ENCODE data around the gene NLK.
"Not testable (repeated sequence)": the region's sequence is repeated elsewhere in the genome, so short reads cannot be mapped to it uniquely, and the experiment has no call there.

Gene NLK

DNA sequence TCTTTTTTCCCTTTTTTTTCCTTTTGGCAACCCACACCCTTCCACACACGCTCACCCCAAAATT, at the start of gene NLK:
NLK (plus strand) TSS at position 21 of the 64 bp plus-strand sequence. CDS start 197 bp downstream, outside the sequence.
- no peak for DNase-seq (ENCODE audit: low spot score)

DNA sequence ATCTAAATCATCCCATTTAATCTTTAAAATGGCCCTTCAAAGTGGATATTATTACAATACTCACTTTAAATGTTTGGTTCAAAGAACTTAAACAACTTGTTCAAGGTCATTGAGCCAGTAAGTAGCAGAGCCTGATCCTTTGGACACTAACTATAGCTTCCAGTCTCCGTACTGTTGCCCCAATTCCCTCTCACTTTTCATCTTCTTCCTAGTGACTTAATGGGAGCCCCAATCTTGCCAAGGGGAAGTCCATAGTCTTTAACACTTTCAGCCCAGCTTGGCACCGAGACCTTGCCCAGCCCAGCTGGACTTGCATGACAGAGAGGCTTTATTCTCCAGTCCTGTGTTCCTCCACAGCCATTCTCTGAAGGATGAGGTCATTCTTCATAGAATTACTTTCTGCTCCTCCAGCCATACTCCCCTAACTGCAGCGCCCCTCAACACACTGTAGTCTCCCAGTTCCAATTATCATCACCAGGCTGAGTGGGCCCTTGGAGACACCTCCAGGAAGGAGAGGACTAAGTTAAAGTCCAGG, 49.2 kb upstream of the NLK start:
- no peak for DNase-seq (ENCODE audit: low spot score)

DNA sequence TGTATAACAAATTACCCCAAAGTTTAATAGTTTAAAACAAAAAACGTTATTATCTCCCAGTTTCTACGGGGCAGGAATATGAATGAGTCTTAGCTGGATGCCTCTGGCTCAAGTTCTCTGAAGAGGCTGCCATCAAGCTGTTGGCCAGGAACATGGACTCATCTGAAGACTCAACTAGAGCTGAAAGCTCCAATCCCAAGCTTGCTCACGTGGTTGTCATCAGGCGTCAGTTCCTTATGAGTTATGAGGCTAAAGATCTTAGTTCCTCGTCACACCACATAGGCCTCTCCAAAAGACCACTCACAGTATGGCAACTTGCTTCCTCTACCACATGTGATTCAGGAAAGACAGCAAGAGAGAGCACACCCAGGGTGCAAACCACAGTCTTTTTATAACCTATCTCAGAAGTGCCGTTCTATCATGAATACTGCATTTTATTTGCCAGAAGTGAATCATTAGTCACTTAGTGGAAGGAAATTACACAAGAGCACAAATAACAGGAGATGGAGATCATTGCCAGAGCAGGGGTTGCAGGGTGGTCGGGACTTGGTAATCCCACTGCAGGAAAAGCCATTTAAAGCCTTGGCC, 48.7 kb upstream of the NLK start:
- DNase-seq (ENCODE audit: low spot score): no peak

DNA sequence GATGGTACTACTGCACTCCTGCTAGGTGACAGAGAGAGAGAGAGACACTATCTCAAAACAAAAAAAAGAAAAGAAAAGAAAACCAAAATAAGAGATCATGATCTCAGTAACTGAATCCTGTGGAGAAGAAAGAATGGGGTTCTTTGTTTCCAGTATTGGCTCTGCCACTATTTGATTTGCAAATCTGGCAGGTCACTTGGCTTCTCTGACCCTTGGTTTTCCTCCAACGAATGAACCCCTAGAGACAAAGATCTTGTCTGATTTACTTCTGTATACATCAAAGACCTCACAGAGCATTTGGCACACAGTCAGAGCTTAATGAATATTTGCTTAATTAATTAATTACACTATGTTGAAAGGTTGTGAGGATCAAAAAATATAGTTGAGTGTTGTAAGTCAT, 47.9 kb upstream of the NLK start:
- no peak for DNase-seq (ENCODE audit: low spot score)

DNA sequence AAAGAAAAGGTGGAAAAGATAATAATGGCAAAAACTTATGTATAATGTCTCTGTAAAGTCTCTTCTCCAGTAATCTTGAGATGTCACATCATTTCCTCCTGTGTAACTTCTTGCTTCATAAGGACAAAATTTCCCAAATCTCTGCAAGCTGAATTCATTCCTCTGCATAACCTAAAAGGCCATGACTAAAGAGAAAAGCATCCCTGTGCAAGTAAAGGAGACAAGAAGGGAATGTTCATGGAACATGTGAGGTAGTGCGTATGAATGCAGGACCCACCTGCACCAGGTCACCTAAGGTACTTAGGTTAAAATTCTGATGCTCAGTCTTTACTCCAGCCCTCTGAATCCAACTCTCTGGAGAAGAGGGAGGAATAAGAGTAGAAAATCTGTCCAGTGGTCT, 46.9 kb upstream of the NLK start:
- no peak for DNase-seq (ENCODE audit: low spot score)

DNA sequence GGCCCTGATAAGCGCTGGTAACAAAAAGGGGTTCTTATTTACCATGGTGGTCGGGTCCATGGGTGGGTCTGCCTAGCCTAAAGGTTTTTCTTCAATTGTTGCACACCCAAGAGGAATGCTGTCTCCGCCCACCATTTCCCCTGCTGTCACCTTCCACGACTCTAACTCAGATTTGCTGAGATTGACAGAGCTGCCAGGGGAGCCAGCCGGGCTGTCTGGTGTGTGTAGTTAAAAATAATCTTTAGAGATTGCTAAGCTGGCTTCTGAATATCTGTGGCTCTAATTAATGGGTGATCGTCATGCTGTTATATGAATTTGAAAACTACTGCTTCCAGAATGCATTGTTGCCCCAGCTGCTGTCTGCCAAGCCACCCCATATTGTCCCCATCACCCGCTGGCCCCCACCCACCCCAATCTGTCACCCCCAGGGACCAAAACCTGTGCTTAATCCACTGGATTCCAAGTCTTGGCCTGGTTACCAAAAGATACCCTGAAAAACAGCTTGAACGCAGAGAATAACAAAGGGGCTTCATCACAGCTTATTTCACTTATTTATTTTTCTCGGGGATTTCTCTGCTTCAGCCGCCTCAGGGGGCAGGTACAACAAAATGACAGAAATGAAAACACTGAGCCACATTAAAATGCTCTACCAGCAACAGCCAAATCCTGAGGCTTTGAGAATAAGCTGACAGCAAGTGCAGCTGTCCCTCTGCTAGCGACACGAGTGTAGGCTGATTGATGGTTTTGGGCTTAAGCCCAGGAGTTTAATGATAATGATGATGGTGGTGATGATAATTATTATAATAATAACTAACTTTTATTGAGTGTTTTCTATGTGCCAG, 46.1 kb upstream of the NLK start:
- no peak for DNase-seq (ENCODE audit: low spot score)

DNA sequence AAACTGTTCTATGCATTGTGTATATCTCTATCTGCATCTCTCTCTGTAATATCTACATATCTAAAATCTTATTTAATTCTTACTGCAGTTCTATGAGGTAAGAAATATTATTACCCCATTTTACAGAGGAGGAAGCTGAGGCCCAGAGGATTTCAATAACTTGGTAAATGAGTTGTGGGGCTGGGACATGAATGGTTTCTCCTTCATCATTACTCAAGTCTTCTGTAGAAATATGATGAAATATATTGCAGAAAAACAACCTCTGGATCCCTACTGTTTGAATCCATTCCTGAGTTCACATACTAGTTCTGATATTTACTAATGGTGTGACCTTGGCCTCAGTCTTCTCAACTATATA, 45.5 kb upstream of the NLK start:
- no peak for DNase-seq (ENCODE audit: low spot score)

DNA sequence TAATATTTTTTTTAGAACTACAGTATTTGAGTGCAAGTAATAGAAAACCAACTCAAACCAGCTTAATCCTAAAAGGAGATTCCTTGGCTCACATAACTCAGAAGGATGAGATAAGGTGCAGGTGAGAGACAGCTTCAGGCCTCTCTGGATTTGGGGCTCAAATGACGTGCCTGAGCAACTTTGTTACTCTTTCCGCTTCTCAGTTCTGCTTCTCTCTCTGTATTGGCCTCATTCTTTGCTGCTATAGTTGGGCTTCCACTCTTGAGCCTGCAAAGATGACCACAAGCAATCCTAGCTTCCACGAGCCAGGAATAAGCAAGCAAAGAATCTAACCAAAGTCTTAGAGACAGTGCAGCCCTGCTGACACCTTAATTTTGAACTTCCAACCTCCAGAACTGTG, 45.0 kb upstream of the NLK start:
- no peak for DNase-seq (ENCODE audit: low spot score)

DNA sequence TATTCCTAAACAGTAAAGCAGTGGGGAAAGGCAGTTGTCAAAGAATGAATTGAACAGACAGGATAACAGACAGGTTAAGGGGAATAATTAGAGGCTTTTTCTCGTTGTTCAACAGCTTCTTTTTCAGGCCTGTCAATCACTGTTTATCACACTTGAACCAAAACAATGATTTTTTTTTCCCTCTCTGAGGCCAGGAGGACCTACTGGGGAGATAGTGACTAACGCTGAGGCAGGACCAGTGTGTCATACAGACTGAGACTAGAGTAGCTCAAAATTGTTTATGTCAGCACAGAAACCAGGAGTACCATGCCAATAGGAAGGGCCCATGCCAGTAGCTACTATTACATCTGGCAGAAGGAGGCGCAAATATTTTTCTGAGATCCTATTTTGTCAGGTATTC, 41.3 kb upstream of the NLK start:
- no peak for DNase-seq (ENCODE audit: low spot score)

DNA sequence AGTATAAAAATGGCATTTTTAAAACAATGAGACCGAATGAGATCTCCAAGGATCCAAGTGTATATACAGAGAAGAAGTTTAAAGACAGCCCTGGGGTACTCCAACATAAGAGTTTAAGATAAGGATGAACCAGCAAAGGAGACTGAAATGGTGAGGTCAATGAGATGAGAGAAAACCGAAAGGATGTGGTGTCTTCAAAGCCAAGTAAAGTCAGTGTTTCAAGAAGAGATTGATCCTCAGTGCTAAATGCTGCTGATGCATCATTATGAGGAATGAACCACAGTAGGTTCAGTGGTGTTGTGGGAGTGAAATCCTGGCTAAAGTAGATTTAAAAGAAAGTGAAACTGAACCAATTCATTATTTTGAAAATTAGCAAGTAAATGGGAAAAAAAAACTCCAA, 38.1 kb upstream of the NLK start:
- no peak for DNase-seq (ENCODE audit: low spot score)

DNA sequence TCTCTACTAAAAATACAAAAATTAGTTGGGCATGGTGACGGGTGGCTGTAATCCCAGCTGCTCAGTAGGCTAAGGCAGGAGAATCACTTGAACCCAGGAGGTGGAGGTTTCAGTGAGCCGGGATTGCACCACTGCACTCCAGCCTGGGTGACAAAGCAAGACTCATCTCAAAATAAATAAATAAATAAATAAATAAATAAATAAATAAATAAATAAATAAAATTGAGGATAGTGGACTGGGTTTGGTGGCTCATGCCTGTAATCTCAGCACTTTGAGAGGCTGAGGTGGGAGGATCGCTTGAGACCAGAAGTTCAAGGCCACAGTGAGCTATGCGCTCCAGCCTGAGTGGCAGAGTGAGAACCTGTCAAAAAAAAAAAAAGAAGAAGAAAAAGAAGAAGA, 34.6 kb upstream of the NLK start:
- DNase-seq (ENCODE audit: low spot score): not testable (repeated sequence)

DNA sequence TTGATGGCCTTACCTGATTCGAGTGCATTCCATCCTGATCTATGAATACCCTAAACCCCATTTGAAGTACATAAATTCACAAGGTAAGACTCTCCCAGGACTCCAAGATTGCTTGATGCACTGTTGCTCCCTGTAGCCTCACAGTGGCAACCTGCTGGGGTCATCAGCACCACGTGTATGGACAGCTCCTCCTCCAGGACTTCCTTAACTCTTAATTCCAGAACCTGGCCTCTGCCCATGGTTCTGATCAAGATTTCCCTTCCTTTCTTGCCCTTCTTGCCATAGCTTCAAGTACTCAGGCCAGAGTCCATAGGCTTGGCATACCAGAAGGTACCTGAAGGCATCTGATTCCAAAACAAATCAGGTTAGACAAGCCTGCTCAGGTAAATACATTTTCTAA, 34.0 kb upstream of the NLK start:
- DNase-seq (ENCODE audit: low spot score): no peak

DNA sequence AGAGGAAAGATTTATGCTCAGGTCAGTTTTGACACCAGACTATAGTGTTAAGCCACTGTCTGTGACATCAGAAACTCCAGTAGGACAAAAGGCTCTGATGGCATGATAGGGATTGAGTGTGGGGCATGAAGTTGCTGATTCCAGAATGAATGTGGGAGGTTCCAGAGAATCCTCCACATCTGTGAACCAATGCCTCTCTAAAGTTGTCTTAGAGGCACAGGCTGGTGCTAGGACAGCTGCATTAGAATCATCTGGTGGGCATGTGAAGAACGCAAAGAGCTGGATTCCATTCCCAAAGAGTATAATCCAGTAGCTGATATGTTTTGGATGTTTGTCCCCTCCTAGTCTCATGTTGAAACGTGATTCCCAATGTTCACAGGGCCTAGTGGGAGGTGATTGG, 32.1 kb upstream of the NLK start:
- DNase-seq (ENCODE audit: low spot score): no peak

DNA sequence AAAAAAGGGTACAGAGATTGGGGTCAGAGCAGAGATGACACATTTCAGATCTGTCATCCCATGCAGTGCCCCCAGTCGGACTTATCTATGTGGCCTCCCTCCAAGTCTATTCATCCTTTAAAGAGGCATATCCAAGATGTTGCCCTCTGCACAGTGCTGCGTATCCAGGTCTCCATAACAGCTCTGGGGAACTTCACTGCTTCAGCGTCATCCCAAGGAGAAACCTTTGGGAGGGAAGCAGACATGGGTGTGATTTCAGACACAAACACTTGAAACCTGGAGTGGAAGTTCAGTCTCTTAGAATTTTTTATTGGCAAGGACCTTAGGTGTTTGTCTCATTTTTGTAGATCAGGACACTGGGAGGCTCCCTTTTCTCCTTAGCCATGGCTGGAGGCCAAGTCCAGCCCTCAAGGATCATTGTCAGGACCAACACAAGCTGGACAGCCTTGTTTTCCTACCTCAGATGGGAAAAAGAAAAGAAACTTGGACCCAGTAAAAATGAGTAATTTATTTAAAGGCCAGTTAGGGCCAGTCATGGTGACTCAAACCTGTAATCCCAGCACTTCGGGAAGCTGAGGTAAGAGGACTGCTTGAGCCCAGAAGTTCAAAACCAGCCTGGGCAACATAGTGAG, 23.9 kb upstream of the NLK start:
- no peak for DNase-seq (ENCODE audit: low spot score)

DNA sequence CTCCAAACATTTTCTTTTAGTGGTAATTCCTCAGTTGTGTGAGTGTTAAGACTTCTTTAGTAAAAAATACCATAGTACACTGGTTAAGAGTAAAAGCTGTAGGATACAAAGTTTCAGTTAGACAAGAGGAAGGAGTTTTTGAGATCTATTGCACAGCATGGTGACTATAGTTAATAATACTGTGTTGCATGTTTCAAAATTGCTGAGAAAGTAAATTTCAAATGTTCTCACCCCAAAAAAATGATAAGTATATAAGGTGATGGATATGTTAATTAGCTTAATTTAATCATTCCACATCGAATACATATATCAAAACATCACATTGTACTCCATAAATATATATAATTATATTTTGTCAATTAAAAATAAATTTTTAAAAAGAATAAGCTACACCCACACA, 22.0 kb upstream of the NLK start:
- DNase-seq (ENCODE audit: low spot score): no peak

DNA sequence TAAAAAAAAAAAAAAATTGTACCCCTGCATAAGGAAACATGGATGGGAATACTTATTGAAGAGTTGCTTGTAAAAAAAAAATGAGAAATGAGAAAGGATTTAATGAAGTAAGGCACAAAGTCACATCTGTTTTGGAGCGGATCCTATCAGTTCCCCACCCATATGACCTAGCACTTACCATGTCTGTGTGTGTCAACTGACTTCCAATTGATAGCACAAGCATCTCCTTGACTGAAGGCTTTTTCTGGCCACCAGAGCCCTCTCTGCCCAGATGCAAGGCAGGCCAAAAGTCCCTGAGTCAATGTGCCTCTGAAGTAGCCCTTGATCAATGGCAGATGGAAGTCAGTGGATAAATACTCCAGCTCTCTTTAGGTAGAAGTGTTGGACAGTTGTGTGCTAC, 13.4 kb upstream of the NLK start:
- DNase-seq (ENCODE audit: low spot score): no peak

DNA sequence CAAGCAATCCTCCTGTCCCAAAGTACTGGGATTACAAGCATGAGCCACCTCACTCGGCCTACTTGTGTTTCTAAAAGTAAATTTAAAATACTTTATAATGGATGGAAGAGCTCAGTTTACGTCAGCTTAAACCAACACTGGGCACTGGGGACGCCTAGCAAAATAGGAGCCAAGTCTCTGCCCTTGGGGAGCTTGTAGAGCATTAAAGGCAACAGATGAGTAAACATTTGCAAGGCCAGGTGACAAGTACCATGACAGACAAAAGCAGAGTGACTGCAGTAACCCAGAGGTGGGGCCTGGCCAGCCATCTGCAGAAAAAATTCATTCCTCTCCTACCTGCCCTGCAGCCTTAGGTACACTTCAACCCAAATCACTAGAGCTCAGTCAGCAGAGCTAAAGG, 12.1 kb upstream of the NLK start:
- DNase-seq (ENCODE audit: low spot score): no peak

DNA sequence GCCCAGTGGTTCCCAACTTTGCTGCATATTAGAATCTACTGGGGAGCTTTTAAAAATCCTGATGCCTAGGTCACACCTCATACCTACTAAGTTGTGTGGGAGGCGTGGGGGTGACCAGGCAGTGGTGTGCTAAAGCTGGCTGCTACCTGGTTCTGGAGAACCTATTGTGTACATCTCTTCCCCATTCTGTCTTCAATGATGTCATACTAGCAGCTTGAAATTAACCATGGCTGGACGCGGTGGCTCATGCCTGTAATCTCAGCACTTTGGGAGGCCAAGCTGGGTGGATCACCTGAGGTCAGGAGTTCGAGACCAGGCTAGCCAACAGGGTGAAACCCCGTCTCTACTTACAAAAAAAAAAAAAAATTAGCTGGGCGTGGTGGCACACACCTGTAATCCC, 11.3 kb upstream of the NLK start:
- DNase-seq (ENCODE audit: low spot score): no peak

DNA sequence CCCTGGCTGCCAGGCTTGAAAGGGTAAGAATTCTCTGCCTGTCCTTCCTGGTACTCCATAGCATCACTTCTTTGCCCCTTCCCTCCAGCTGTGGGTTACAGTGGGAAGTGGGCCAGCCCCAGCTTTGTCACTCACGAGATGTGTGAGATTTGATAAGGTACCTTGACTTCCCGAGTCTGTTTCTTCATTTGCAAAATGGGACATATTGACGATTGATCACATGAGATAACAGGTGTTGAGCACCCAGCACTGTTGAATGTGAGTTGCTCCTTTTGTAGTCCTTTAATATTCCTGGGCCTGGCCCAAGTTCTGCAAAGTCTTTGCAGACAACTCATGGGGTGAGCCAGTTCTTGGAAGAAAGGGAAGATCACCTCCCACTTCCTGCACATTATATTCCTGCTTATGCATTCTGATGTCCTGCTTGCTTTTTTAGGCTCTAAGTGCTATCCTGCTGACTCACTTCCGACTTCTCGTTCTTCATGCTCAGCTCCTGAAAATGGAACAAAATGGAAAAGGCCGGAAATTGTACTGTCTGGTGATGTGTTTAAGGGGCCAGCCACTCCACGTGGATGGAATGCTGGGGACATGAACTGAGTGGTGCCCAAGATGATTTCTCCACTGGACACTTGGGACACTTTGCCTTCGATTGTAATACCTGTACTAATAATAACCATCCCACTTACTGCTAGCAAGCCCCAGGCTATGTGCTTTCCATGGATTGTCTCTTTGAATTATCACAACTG, 8.3 kb upstream of the NLK start:
- no peak for DNase-seq (ENCODE audit: low spot score)

DNA sequence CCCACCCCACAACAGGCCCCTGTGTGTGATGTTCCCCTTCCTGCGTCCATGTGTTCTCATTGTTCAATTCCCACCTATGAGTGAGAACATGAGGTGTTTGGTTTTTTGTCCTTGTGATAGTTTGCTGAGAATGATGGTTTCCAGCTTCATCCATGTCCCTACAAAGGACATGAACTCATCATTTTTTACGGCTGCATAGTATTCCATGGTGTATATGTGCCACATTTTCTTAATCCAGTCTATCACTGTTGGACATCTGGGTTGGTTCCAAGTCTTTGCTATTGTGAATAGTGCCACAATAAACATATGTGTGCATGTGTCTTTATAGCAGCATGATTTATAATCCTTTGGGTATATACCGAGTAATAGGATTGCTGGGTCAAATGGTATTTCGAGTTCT, 7.0 kb upstream of the NLK start:
- DNase-seq (ENCODE audit: low spot score): not testable (repeated sequence)

DNA sequence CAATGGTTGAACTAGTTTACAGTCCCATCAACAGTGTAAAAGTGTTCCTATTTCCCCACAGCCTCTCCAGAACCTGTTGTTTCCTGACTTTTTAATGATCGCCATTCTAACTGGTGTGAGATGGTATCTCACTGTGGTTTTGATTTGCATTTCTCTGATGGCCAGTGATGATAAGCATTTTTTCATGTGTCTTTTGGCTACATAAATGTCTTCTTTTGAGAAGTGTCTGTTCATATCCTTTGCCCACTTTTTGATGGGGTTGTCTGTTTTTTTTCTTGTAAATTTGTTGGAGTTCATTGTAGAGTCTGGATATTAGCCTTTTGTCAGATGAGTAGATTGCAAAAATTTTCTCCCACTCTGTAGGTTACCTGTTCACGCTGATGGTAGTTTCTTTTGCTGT, 6.6 kb upstream of the NLK start:
- not testable (repeated sequence) for DNase-seq (ENCODE audit: low spot score)

DNA sequence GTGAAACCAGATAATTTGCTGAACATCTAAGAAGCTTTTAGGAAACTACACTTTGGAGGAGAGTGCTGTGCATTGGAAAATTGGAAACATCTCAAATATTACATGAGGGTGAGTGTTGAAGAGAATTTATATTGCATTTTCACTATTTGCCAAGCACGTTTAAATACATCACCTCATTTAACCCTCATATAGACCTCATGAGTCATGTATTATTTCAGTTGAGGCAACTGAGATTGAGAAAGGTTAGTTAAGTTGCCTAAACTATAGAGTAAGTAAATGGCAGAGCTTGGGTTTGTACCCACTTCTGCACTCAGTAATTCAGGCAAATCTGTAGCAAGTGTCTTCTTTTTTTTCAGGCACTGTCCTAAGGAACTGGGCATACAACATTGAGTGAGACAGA, 3.7 kb upstream of the NLK start:
- no peak for DNase-seq (ENCODE audit: low spot score)

DNA sequence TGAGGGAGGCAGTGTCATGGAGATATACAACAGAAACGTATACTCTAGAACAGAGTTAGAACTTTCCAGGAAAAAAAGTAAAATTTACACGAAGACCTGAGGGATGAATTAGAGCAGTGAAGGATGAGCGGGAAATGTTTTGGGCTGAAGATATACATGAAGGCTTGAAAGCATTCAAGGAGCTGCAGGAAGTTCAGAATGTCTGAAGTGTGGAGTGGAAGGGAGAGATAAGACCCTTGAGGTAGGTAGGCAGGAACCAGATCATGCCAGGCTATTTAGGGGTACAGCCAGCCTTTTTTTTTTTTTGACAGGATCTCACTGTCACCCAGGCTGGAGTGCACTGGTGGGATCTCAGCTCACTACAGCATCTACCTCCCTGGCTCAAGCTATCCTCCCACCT, 3.2 kb upstream of the NLK start:
- no peak for DNase-seq (ENCODE audit: low spot score)
